GM12874 (cell line): ENCODE results near the gene ATRNL1.

ENCODE experiments used
- TF ChIP-seq, protein P1 (sequence below): IDR thresholded peaks from 2 replicates; pipeline ENCODE4 v1.5.1; 2011; ENCODE audit warnings: low read depth, mild to moderate bottlenecking, control low read depth, low read length, moderate library complexity; ENCODE audit not compliant: insufficient read depth

Gene ATRNL1

DNA sequence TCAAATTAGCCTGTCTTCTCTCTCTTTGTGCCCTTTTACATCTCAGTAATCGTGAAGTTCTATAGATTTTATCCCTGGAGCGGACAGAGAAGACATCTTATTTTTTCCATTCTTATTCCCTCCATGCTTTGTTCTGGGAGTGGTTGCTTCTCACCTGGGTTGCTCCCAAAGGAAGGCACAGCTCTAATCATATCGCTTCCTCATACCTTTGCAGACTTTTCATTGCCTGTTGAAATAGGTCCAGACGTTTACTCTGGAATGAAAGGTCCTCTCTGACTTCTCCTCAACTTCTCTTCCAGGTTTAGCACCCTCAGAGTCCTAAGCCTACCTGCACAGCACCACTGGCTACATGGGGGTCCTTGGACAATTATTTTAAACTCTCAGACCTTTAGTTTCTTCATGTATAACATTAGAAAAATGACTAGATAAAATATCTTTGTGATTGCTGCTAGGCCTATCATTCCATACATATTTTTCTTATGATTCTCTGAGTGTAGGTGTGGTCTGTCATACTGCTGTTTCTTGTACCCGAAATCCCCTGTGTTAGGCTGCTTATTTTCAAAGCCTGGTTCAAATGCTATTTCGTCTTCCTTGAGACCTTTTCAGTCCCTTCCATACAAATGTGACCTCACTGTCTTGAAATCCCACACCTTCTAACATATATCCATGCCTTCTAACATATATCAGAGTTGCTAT, 761.7 kb downstream of the ATRNL1 start:
- TF ChIP-seq, protein P1, sequence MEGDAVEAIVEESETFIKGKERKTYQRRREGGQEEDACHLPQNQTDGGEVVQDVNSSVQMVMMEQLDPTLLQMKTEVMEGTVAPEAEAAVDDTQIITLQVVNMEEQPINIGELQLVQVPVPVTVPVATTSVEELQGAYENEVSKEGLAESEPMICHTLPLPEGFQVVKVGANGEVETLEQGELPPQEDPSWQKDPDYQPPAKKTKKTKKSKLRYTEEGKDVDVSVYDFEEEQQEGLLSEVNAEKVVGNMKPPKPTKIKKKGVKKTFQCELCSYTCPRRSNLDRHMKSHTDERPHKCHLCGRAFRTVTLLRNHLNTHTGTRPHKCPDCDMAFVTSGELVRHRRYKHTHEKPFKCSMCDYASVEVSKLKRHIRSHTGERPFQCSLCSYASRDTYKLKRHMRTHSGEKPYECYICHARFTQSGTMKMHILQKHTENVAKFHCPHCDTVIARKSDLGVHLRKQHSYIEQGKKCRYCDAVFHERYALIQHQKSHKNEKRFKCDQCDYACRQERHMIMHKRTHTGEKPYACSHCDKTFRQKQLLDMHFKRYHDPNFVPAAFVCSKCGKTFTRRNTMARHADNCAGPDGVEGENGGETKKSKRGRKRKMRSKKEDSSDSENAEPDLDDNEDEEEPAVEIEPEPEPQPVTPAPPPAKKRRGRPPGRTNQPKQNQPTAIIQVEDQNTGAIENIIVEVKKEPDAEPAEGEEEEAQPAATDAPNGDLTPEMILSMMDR: no peak

DNA sequence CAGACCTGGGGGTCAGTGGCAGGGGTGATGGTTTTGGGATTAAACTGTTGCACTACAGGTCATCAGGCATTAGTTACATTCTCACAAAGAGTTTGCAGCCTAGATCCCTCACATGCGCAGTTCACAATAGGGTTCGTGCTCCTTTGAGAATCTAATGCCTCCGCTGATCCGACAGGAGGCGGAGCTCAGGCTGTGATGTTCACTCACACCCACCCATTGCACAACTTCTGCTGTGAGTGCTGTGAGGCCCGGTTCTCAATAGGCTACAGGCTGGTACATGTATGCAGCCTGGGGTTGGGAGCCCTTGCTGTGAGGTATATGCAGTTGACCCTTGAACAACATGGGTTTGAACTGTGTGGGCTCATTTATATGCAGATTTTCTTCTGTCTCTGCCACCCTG, 763.4 kb downstream of the ATRNL1 start:
- TF ChIP-seq, protein P1: no peak

GRCh38 chr10:115857856-115858255, 764.7 kb downstream of the ATRNL1 start:
- TF ChIP-seq, protein P1: no peak

- TF ChIP-seq, protein P1: no peak
These were observed 767.3 kb downstream of the ATRNL1 start for GRCh38 chr10:115860182-115861107.

GRCh38 chr10:115861455-115861854, 768.3 kb downstream of the ATRNL1 start:
- TF ChIP-seq, protein P1: no peak

- TF ChIP-seq, protein P1: no peak
These were observed 768.7 kb downstream of the ATRNL1 start for GRCh38 chr10:115861864-115862263.

DNA sequence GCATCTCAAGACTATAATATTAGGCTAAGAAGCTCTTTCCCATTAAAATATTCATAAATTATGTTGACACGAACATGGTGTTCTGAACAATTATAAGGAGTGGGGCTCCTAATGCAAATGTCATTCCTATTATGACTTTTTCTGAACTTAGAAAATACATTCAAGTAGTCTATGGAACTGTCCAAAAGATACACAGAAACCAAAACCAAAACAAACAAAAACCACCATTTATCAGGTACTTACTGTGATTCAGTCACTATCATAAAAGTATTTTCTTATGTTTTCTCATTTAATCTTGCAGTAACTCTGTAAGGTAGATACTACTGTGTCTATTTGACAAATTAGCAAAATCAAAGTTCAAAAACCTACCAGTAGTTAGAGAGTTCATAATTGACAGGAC, 773.0 kb downstream of the ATRNL1 start:
- TF ChIP-seq, protein P1: no peak
